IMR-90 (cell line): ENCODE data around the gene ABTB2. TPM values are rescaled to one million over a fixed set of nuclear protein-coding genes. Genes with fewer than 3 reads are reported as not detected.

Source experiments
- ATAC-seq: fragments of 200-7000 bp; cut with Tn5 transposase; 2 replicates; pipeline ENCODE4 v1.9.1; 2020; ENCODE audit warnings: low read depth, mild to moderate bottlenecking, moderate library complexity
- BruUV-seq: library from RNA; stranded (reverse); fragments of 400-500 nt; replicated peaks from 2 replicates; lab custom pipeline; 2021; lab: Mats Ljungman, UMichigan
- CTCF ChIA-PET: fragments of 300-600 bp; formaldehyde crosslinking; extraction: SDS; loops from one replicate; lab custom pipeline; 2021; ENCODE audit warnings: antibody characterized with exemption; lab: Yijun Ruan, JAX
- POLR2A ChIA-PET: fragments of 300-600 bp; sonication (Branson Sonifier 250); formaldehyde crosslinking; loops from one replicate; lab custom pipeline; 2022; ENCODE audit warnings: antibody characterized with exemption; ENCODE audit not compliant: unreplicated experiment; lab: Charles Lee
- DNase-seq: peaks from one replicate; pipeline ENCODE4 v3.0.0; 2013
- H2AFZ ChIP-seq: replicated peaks from 2 replicates; pipeline ENCODE3; 2013; ENCODE audit warnings: low read length, mild to moderate bottlenecking; ENCODE audit not compliant: poor library complexity
- H2AK5ac ChIP-seq: 2 replicates; pipeline ENCODE4 v1.6.1; 2013; ENCODE audit warnings: low read depth, low read length, inconsistent platforms
- H2AK9ac ChIP-seq: replicated peaks from 2 replicates; pipeline ENCODE3; 2013; ENCODE audit warnings: mild to moderate bottlenecking, low read depth, low read length, moderate library complexity; ENCODE audit not compliant: poor library complexity
- H2BK120ac ChIP-seq: 2 replicates; pipeline ENCODE4 v1.6.1; 2013; ENCODE audit warnings: low read depth, low read length, inconsistent platforms
- H2BK15ac ChIP-seq: 3 replicates; pipeline ENCODE4 v1.6.1; 2013; ENCODE audit warnings: low read depth, low read length, inconsistent platforms
- H2BK20ac ChIP-seq: 2 replicates; pipeline ENCODE4 v1.6.1; 2013; ENCODE audit warnings: low read depth, mild to moderate bottlenecking, inconsistent platforms, low read length, moderate library complexity
- H2BK5ac ChIP-seq: 2 replicates; pipeline ENCODE4 v1.6.1; 2013; ENCODE audit warnings: mild to moderate bottlenecking, low read depth, low read length, inconsistent platforms; ENCODE audit not compliant: poor library complexity, severe bottlenecking
- H3K14ac ChIP-seq: replicated peaks from 2 replicates; pipeline ENCODE4 v1.6.1; 2013; ENCODE audit warnings: low read depth, low read length, inconsistent platforms
- H3K18ac ChIP-seq: 2 replicates; pipeline ENCODE4 v1.6.1; 2013; ENCODE audit warnings: low read depth, low read length, control low read depth
- H3K23ac ChIP-seq: 2 replicates; pipeline ENCODE4 v1.6.1; 2013; ENCODE audit warnings: low read depth, low read length, inconsistent platforms
- H3K27ac ChIP-seq: 2 replicates; pipeline ENCODE4 v1.5.1; 2013; ENCODE audit warnings: mild to moderate bottlenecking, control low read depth, low read length; ENCODE audit not compliant: insufficient read depth
- H3K27me3 ChIP-seq: 2 replicates; pipeline ENCODE4 v1.6.1; 2013; ENCODE audit warnings: low read length; ENCODE audit not compliant: control insufficient read depth, insufficient read depth
- H3K36me3 ChIP-seq: 2 replicates; pipeline ENCODE4 v1.6.1; 2013; ENCODE audit warnings: low read length, mixed read lengths; ENCODE audit not compliant: control insufficient read depth, insufficient read depth
- H3K4ac ChIP-seq: 2 replicates; pipeline ENCODE4 v1.6.1; 2013; ENCODE audit warnings: low read depth, low read length, inconsistent platforms
- H3K4me1 ChIP-seq: 2 replicates; pipeline ENCODE4 v1.6.1; 2013; ENCODE audit warnings: low read length, mixed read lengths; ENCODE audit not compliant: control insufficient read depth, insufficient read depth
- H3K4me2 ChIP-seq: 2 replicates; pipeline ENCODE4 v1.6.1; 2013; ENCODE audit warnings: low read depth, mild to moderate bottlenecking, control low read depth, low read length, moderate library complexity
- H3K4me3 ChIP-seq: 2 replicates; pipeline ENCODE4 v1.5.1; 2013; ENCODE audit warnings: low read depth, mild to moderate bottlenecking, control low read depth, low read length, moderate library complexity; ENCODE audit not compliant: insufficient read depth
- H3K56ac ChIP-seq: 2 replicates; pipeline ENCODE4 v1.6.1; 2013; ENCODE audit warnings: low read length, inconsistent platforms; ENCODE audit not compliant: insufficient read depth; ENCODE audit errors: extremely low read depth
- H3K79me1 ChIP-seq, 2 experiments: 2 replicates each; pipeline ENCODE4 v1.6.1; 2013; ENCODE audit warnings: low read length in 2 of 2, inconsistent platforms in 1 of 2, low read depth in 1 of 2
- H3K9ac ChIP-seq: 2 replicates; pipeline ENCODE4 v1.6.1; 2013; ENCODE audit warnings: low read depth, low read length, control low read depth
- H3K9me1 ChIP-seq: 2 replicates; pipeline ENCODE4 v1.6.1; 2013; ENCODE audit warnings: low read length, inconsistent platforms; ENCODE audit not compliant: insufficient read depth
- H3K9me3 ChIP-seq: 2 replicates; pipeline ENCODE4 v1.6.1; 2013; ENCODE audit warnings: low read length; ENCODE audit not compliant: control insufficient read depth, insufficient read depth
- H4K20me1 ChIP-seq: 2 replicates; pipeline ENCODE4 v1.6.1; 2013; ENCODE audit warnings: low read length, inconsistent platforms; ENCODE audit not compliant: insufficient read depth
- H4K5ac ChIP-seq: 2 replicates; pipeline ENCODE4 v1.6.1; 2013; ENCODE audit warnings: mild to moderate bottlenecking, low read depth, low read length, control low read depth
- H4K8ac ChIP-seq, 2 experiments: 2 replicates each; pipeline ENCODE4 v1.6.1; 2013; ENCODE audit warnings: low read depth in 2 of 2, low read length in 2 of 2, control low read depth in 1 of 2, inconsistent platforms in 1 of 2
- H4K91ac ChIP-seq: 2 replicates; pipeline ENCODE4 v1.6.1; 2013; ENCODE audit warnings: low read depth, low read length, inconsistent platforms; ENCODE audit not compliant: insufficient read depth
- CEBPB ChIP-seq: IDR thresholded peaks from 2 replicates; pipeline ENCODE4 v1.6.1; 2012; ENCODE audit warnings: low read depth, low read length, improper control_type of control experiment
- CTCF ChIP-seq: conservative IDR thresholded peaks from 2 replicates; pipeline ENCODE4 v1.5.1; 2012; ENCODE audit warnings: mild to moderate bottlenecking, low read depth, low read length, improper control_type of control experiment
- MXI1 ChIP-seq: IDR thresholded peaks from 2 replicates; pipeline ENCODE4 v1.6.1; 2012; ENCODE audit warnings: low read depth, mild to moderate bottlenecking, low read length, moderate library complexity, borderline replicate concordance
- NFE2L2 ChIP-seq: fragments of 150-350 bp; IDR thresholded peaks from 2 replicates; pipeline ENCODE4 v1.6.1; 2016; ENCODE audit warnings: low read depth, mild to moderate bottlenecking, low read length
- RAD21 ChIP-seq: IDR thresholded peaks from 2 replicates; pipeline ENCODE4 v1.6.1; 2012; ENCODE audit warnings: low read length, improper control_type of control experiment
- RFX5 ChIP-seq: IDR thresholded peaks from 2 replicates; pipeline ENCODE4 v1.8.0; 2012; ENCODE audit warnings: low read depth, mild to moderate bottlenecking, low read length, moderate library complexity
- WGBS, 2 experiments: methylation state at CpG; one replicate each; pipeline versions ENCODE4 v1.1.5 to v1.1.7; 2013; ENCODE audit warnings: missing lambda C conversion rate in 2 of 2; ENCODE audit not compliant: insufficient read length in 1 of 2; ENCODE audit errors: extremely low coverage in 2 of 2; 5-methylcytosine and 5-hydroxymethylcytosine counted together
- dilution Hi-C: fragments of 300-500 bp; cut with HindIII; formaldehyde crosslinking; loops from one replicate; pipeline ENCODE4 v1.14.3; 2018; ENCODE audit warnings: low sequenced_read_pairs; ENCODE audit not compliant: unreplicated experiment
- in situ Hi-C: fragments of 300-500 bp; cut with MboI; formaldehyde crosslinking; loops from 3 replicates; pipeline ENCODE4 v1.14.3; 2019; ENCODE audit warnings: low sequenced_read_pairs, inconsistent platforms, mixed read lengths
- intact Hi-C: fragments of 100-400 bp; cut with micrococcal nuclease; formaldehyde crosslinking; loops from 2 replicates; pipeline ENCODE4 v1.10.0; 2022
- polyA plus RNA-seq, 3 experiments: library from polyadenylated mRNA; depleted of rRNA; stranded (reverse); fragments of >200 nt; gene quantifications; 2 replicates each; pipeline ENCODE4 v1.2.3, GENCODE V29; 2012; ENCODE audit warnings: low replicate concordance in 1 of 3
- total RNA-seq: library from RNA; depleted of rRNA; stranded (reverse); fragments of >200 nt; gene quantifications from 2 replicates; pipeline ENCODE4 v1.2.3, GENCODE V29; 2012
- TF ChIP-seq, protein P1 (sequence below): fragments of 150-350 bp; IDR thresholded peaks from 2 replicates; pipeline ENCODE4 v1.6.1; 2017; ENCODE audit warnings: mild to moderate bottlenecking, antibody characterized with exemption, low read length, low read depth

ABTB2 gene
- total and polyA plus RNA-seq, 2 of the 4 experiments (the other 2 are of a cell fraction) = 0.18 to 2.0 TPM

- Histone ChIP-seq H3K9me3 (no peaks in the 10 kb centered on the region), H3K23ac (0 out of 2 replicates have a peak overlapping the region, but pooled peaks have one; percentile 16), H3K79me1 (no peaks in the 10 kb centered on the region), H3K9ac (no peak overlapping the region), H3K4me2 (no peak overlapping the region), H2BK15ac (no peak overlapping the region), H4K20me1 (peaks cover 12% of the 10 kb centered on the region; the same call in 1 of the 2 replicates), H3K4me3 (no peak overlapping the region), H3K4me1 (peaks cover 13% of the 10 kb centered on the region), H4K8ac (no peak overlapping the region), H3K36me3 (no peaks in the 10 kb centered on the region), H3K56ac (no peak overlapping the region), H2BK20ac (no peak overlapping the region), H3K18ac (no peak overlapping the region), H3K27me3 (no peaks in the 10 kb centered on the region; the same call in 1 of the 2 replicates), H3K4ac (no peak overlapping the region), H2AFZ (no peak overlapping the region), H2AK5ac (no peak overlapping the region), H4K5ac (no peak overlapping the region), H4K91ac (no peak overlapping the region), H3K14ac (no peak overlapping the region), H2AK9ac (no peak overlapping the region), H2BK120ac (no peak overlapping the region), H3K27ac (no peak overlapping the region), H3K9me1 (peaks cover 15% of the 10 kb centered on the region), H2BK5ac (no peak overlapping the region)
- no CpG with 5 or more reads among the region's 3 CpGs for WGBS, 2 experiments
- ChIA-PET CTCF (no interaction called here), POLR2A (no interaction called here)
- no TSS peak for BruUV-seq
- dilution Hi-C loops = no loop called here
- intact Hi-C loops = no loop called here
- no peak for TF ChIP-seq CEBPB
- TF ChIP-seq RFX5 = no peak
- TF ChIP-seq, protein P1, sequence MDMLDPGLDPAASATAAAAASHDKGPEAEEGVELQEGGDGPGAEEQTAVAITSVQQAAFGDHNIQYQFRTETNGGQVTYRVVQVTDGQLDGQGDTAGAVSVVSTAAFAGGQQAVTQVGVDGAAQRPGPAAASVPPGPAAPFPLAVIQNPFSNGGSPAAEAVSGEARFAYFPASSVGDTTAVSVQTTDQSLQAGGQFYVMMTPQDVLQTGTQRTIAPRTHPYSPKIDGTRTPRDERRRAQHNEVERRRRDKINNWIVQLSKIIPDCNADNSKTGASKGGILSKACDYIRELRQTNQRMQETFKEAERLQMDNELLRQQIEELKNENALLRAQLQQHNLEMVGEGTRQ = no peak
- no peak for TF ChIP-seq CTCF
- TF ChIP-seq NFE2L2 = no peak
- TF ChIP-seq RAD21 = no peak
- no peak for TF ChIP-seq MXI1
- in situ Hi-C loops = no loop called here
- DNase-seq = no peak
- no peak for ATAC-seq
Measured at GRCh38 chr11:34300926-34301295, 56.9 kb downstream of the ABTB2 start.
